Rectal smooth muscle tissue (tissue), 1 donor: ENCODE results near the gene ATP6AP1.

Experiments used
- H3K27ac ChIP-seq: one replicate; pipeline ENCODE4 v1.7.0; 2013; ENCODE audit warnings: low read depth, low read length, inconsistent platforms
- H3K27me3 ChIP-seq: one replicate; pipeline ENCODE4 v1.7.0; 2013; ENCODE audit warnings: low read length; ENCODE audit not compliant: control insufficient read depth, insufficient read depth
- H3K36me3 ChIP-seq: one replicate; pipeline ENCODE4 v1.7.0; 2013; ENCODE audit warnings: low read length; ENCODE audit not compliant: control insufficient read depth, insufficient read depth
- H3K4me1 ChIP-seq: one replicate; pipeline ENCODE4 v1.7.0; 2013; ENCODE audit warnings: low read length; ENCODE audit not compliant: control insufficient read depth, insufficient read depth
- H3K4me3 ChIP-seq: one replicate; pipeline ENCODE4 v1.7.0; 2013; ENCODE audit warnings: low read length
- H3K9ac ChIP-seq: one replicate; pipeline ENCODE4 v1.7.0; 2013; ENCODE audit warnings: low read length

Gene ATP6AP1

GRCh38 chrX:154477891-154478477 lies 49.5 kb downstream of the ATP6AP1 start:
- peak overlapping the region; percentile 74 for H3K27ac ChIP-seq
- no peak overlapping the region for H3K9ac ChIP-seq
- H3K4me3 ChIP-seq, result peak overlapping the region; percentile 72
- H3K4me1 ChIP-seq, result no peaks in the 10 kb centered on the region
- H3K27me3 ChIP-seq, result peaks cover 4% of the 10 kb centered on the region
- peaks cover 2% of the 10 kb centered on the region for H3K36me3 ChIP-seq

GRCh38 chrX:154478728-154479622 lies 50.5 kb downstream of the ATP6AP1 start, which contains the start of gene LAGE3:
TSS of gene LAGE3 (minus strand) at chrX:154479281. CDS start at chrX:154478915, 366 bp downstream.
- H3K36me3 ChIP-seq, result peaks cover 2% of the 10 kb centered on the region
- H3K4me1 ChIP-seq, result no peaks in the 10 kb centered on the region
- H3K9ac ChIP-seq, result no peak within 1 kb of the TSS
- H3K27me3 ChIP-seq, result peaks cover 4% of the 10 kb centered on the region
- H3K4me3 ChIP-seq, result peak within 1 kb of the TSS; percentile 72
- peak within 1 kb of the TSS; percentile 74 for H3K27ac ChIP-seq

DNA sequence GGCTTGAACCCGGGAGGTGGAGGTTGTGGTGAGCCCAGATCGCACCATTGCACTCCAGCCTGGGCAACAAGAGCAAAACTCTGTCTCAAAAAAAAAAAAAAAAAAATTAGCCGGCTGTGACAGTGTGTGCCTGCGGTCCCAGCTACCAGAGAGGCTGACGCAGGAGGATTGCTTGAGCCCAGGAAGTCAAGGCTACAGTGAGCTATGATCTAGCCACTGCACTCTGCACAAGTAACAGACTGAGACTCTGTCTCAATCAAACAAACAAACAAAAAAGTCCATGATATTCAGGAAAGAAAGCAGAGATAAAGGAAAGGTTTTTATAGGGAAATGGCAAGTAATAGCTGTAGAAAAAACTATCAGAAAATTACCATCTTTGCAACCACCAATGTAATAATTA lies 52.7 kb downstream of the ATP6AP1 start:
- H3K9ac ChIP-seq, result no peak overlapping the region
- H3K27ac ChIP-seq, result no peak overlapping the region
- H3K4me3 ChIP-seq, result no peak overlapping the region

DNA sequence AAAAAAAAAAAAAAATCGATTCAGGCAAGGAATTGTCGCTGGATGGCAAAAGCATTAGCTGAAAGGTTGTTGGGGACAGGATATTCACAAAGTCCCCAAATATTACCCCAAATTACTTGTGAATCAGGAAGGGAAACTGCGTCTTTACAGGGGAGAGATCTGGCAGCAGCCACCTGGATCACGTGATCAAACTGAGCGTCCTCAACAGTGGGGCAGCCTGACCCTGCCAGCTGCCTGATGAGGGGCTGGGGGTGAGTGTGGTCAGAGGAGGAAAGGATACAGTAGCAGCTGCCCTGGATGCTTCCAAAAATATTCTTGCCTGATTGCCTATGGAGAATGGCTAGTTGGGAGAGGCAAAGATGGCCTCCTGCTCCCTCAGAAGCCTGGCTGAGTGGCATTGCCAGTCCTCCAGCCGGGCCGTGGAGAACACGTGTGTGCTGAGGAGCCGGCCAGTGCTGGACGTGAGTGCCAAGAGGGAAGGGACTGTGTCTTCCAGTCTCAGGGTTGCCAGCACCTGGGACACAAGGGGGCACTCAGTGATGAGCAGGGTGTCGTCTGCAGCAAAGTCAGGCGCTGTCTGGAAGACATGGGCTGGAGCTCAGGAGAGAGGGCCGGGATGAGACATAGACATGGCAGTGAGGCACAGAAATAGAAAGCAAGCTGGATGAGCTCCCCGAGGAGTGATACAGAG lies 53.6 kb downstream of the ATP6AP1 start:
- no peak overlapping the region for H3K4me3 ChIP-seq
- peaks cover 3% of the 10 kb centered on the region for H3K4me1 ChIP-seq
- H3K36me3 ChIP-seq, result no peaks in the 10 kb centered on the region
- H3K27ac ChIP-seq, result no peak overlapping the region
- peaks cover 4% of the 10 kb centered on the region for H3K27me3 ChIP-seq
- no peak overlapping the region for H3K9ac ChIP-seq

More for the DNA sequence above, 52.7 kb downstream of the ATP6AP1 start:
- H3K4me1 ChIP-seq, result peaks cover 3% of the 10 kb centered on the region
- peaks cover 2% of the 10 kb centered on the region for H3K36me3 ChIP-seq
- peaks cover 4% of the 10 kb centered on the region for H3K27me3 ChIP-seq

DNA sequence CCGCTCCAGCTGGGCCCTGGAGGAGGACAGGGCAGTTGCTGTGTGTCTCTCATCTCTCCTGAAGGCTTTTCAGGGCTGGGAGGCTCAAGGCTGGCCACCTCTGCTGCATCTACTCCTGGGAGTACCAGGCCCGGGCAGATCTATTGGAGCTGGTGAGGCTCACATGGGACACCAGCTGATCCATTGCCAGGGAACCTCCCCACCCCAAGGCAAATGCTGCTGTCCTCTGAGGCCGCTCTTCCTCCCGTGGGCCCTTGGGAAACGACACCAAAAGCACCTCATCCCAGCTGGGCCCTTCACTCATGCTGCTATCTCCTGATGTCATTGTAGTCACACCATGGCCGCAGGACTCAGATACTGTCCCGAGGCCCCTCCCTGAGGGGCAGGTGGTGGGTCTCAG lies 54.3 kb downstream of the ATP6AP1 start:
- peaks cover 3% of the 10 kb centered on the region for H3K4me1 ChIP-seq
- H3K36me3 ChIP-seq, result no peaks in the 10 kb centered on the region
- no peak overlapping the region for H3K9ac ChIP-seq
- H3K4me3 ChIP-seq, result no peak overlapping the region
- H3K27me3 ChIP-seq, result peaks cover 4% of the 10 kb centered on the region
- no peak overlapping the region for H3K27ac ChIP-seq

DNA sequence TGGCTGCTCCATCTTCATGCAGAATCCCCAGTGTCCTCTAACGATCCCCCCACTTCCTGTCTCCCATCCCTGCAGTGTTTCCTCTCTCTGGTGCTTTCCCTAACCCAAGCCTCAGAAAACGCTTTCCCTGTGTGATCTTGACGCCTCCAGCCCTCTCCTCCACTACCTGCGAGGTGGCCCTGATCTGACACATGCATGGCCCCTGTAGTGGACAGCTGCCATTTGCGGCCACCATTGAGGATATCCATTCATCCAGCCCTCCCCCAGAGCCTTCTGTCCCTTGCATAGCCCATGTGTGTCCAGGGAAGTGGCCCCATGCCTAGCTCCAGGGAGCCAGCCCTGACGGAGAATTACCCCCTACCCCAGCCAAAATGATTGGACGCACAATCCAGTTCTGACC lies 54.8 kb downstream of the ATP6AP1 start:
- Histone ChIP-seq H3K4me3 (no peak overlapping the region), H3K36me3 (no peaks in the 10 kb centered on the region), H3K4me1 (peaks cover 3% of the 10 kb centered on the region), H3K27me3 (peaks cover 4% of the 10 kb centered on the region), H3K27ac (no peak overlapping the region), H3K9ac (no peak overlapping the region)

DNA sequence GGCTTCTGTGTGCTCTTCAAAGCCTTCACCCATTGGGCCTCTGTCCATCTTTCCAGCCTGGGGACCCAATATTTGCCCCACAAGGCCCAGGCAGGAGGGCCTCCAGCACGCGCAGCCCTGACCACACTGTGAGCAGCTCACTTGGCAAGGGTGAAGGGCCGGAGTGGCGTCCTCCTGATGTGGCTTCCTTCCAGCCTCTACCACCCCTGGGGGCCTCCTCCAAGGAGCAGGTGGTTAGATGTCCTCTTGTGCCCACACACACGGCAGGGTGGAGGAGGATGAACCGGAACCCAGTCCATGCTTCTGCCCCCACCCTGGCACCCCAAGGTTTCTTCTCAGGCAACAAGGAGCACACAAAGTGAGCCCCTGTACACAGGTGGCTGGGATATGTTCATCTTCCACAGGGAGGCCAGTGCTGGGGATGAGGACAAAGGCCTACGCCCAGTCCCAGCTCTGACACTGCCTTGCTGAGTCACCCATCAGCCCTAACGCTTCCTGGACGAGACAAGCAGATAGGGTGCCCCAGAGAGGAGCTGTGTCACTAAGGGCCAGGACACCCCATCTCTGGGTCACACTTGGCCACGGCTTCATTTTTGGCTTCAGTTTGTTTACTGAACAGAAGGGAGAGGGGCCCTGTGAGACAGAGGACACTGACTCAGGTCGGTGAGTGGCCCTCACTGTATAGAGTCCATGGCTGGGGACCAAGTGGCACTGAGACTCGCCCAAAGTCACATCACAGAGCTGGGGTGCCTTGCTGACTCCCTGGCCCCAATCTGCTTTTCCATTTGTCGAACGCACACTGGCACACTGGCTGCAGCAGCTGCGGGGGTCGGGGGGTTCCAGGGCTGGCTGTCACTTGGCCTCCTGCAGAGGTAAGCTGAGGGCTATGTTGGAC lies 56.0 kb downstream of the ATP6AP1 start:
- Histone ChIP-seq H3K27ac (no peak overlapping the region), H3K9ac (no peak overlapping the region), H3K36me3 (no peaks in the 10 kb centered on the region), H3K4me1 (peaks cover 3% of the 10 kb centered on the region), H3K4me3 (no peak overlapping the region), H3K27me3 (peaks cover 4% of the 10 kb centered on the region)

DNA sequence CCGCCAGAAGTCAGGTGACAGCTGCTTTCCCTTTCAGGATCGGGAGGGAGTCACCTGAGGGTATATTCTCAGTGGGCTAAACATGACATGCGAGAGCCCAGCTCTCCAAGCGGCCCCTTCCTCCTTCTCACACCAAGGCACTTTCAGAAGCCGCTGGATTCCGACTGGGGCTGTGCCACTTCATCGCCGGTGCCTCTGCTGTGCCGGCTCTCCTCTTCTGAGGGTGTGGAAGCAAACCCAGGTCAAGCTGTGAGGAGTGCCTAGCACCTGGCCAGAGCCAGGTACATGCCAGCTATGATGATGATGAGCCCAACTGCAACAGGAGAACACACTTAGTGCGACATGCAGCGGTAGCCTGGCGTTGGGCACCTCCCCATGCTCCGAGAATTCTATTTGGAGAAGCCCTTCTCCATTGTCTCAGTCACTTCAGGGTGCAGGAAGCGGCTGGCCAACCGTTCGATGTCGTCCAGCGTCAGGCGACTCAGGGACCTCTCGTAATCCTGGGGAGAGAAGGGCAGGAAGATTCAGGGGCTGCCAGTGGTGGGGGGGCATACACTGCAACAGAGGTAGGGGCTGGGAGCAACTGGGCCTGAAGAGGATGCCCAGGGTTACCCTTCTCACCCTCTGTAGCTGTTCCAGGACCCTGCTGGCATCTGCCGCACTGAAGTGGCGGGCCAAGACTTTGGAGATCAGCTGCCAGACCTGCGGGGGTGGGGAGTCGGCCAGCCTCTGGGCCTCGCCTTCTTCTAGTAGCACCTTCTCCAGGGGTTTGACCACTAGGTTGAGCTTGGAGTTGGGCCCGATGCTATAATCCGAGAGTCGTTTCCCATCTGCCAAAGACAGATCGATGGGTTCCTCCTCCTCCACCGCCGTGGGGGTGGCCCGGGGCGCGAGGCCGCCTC lies 56.9 kb downstream of the ATP6AP1 start:
- H3K4me3 ChIP-seq, result peak overlapping the region; percentile 58
- H3K9ac ChIP-seq, result peak overlapping the region; percentile 62
- peaks cover 4% of the 10 kb centered on the region for H3K27me3 ChIP-seq
- peaks cover 3% of the 10 kb centered on the region for H3K4me1 ChIP-seq
- peak overlapping the region; percentile 63 for H3K27ac ChIP-seq
- no peaks in the 10 kb centered on the region for H3K36me3 ChIP-seq

GRCh38 chrX:154486052-154486395 lies 57.5 kb downstream of the ATP6AP1 start:
- peaks cover 4% of the 10 kb centered on the region for H3K27me3 ChIP-seq

More at GRCh38 chrX:154486052-154486395, 57.5 kb downstream of the ATP6AP1 start:
- peaks cover 3% of the 10 kb centered on the region for H3K4me1 ChIP-seq
- no peaks in the 10 kb centered on the region for H3K36me3 ChIP-seq
- H3K4me3 ChIP-seq, result peak overlapping the region; percentile 58
- H3K9ac ChIP-seq, result peak overlapping the region; percentile 62
- H3K27ac ChIP-seq, result peak overlapping the region; percentile 63
